HEK293T (cell line): Measurements from ENCODE around the gene BBX.

Source experiments
- BHLHE40 ChIP-seq: fragments of 450-650 bp; IDR thresholded peaks from 2 replicates; pipeline ENCODE4 v1.6.1; 2016; ENCODE audit warnings: mild to moderate bottlenecking, moderate library complexity, borderline replicate concordance
- FOXA1 ChIP-seq: fragments of 450-650 bp; IDR thresholded peaks from 2 replicates; pipeline ENCODE4 v1.6.1; 2016; ENCODE audit warnings: mild to moderate bottlenecking
- FOXK2 ChIP-seq: fragments of 450-650 bp; IDR thresholded peaks from 2 replicates; pipeline ENCODE4 v1.6.1; 2016; ENCODE audit warnings: mild to moderate bottlenecking
- FOXM1 ChIP-seq: fragments of 450-650 bp; IDR thresholded peaks from 2 replicates; pipeline ENCODE4 v1.6.1; 2017; ENCODE audit warnings: mild to moderate bottlenecking, borderline replicate concordance
- HDGF ChIP-seq: fragments of 450-650 bp; IDR thresholded peaks from 2 replicates; pipeline ENCODE4 v1.6.1; 2017; ENCODE audit warnings: antibody characterized with exemption, borderline replicate concordance
- NFRKB ChIP-seq: fragments of 450-650 bp; IDR thresholded peaks from 2 replicates; pipeline ENCODE4 v1.6.1; 2016; ENCODE audit warnings: mild to moderate bottlenecking, moderate library complexity
- SP1 ChIP-seq: fragments of 450-650 bp; IDR thresholded peaks from 2 replicates; pipeline ENCODE4 v1.6.1; 2017
- TARDBP ChIP-seq: fragments of 450-650 bp; IDR thresholded peaks from 2 replicates; pipeline ENCODE4 v1.6.1; 2016

DNA sequence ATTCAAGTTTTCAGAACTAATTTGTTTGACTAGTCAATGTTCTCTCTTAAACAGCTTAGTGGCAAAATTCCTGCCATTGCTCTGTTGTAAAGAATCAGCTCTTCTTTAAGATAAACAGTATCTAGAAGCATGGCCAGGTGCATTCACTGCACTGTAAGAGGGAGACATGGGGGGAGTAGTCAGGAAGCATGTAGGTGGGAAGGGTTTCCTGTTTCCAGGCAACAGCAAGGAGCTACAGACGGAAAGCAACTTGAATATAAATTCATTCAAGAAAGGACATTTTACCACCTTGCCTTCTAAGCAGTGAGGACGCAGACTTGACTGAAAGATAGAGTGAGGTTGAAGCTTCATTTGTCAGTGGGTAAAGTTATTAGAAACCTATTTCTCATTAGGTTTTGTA lies 55.3 kb downstream of the BBX start:
- TF ChIP-seq FOXM1: no peak
- TF ChIP-seq BHLHE40: no peak
- no peak for TF ChIP-seq TARDBP
- no peak for TF ChIP-seq NFRKB
- TF ChIP-seq FOXA1: no peak
- no peak for TF ChIP-seq FOXK2
- TF ChIP-seq HDGF: no peak
- TF ChIP-seq SP1: no peak
